Neural progenitor cell (in vitro differentiated cells): ENCODE data around the gene ARHGAP29. TPM values are rescaled to one million over a fixed set of nuclear protein-coding genes. Genes with fewer than 3 reads are reported as not detected.
A peak's percentile ranks its signal among the peaks of the same experiment; 100 is the strongest.

Source experiments
- DNase-seq: peaks from one replicate; pipeline ENCODE4 v3.0.0-alpha.2; 2016; ENCODE audit warnings: low spot score
- H2AFZ ChIP-seq: fragments of 200-600 bp; sonication (generic); replicated peaks from 2 replicates; pipeline ENCODE4 v1.6.1; 2016; ENCODE audit warnings: antibody characterized with exemption
- H3F3A ChIP-seq: fragments of 200-600 bp; sonication (generic); 2 replicates; pipeline ENCODE4 v1.6.1; 2016; ENCODE audit warnings: antibody characterized with exemption, low read depth
- H3K27ac ChIP-seq: fragments of 200-600 bp; sonication (generic); 2 replicates; pipeline ENCODE4 v1.5.1; 2016; ENCODE audit warnings: mild to moderate bottlenecking
- H3K27me3 ChIP-seq: fragments of 200-600 bp; sonication (generic); 2 replicates; pipeline ENCODE4 v1.6.1; 2016; ENCODE audit warnings: mild to moderate bottlenecking, moderate library complexity
- H3K36me3 ChIP-seq: fragments of 200-600 bp; sonication (generic); 2 replicates; pipeline ENCODE4 v1.5.1; 2016
- H3K4me1 ChIP-seq: fragments of 200-600 bp; sonication (generic); 2 replicates; pipeline ENCODE4 v1.6.1; 2016; ENCODE audit warnings: mixed run types
- H3K4me2 ChIP-seq: fragments of 200-600 bp; sonication (generic); 2 replicates; pipeline ENCODE4 v1.6.1; 2016
- H3K4me3 ChIP-seq: fragments of 200-600 bp; sonication (generic); 2 replicates; pipeline ENCODE4 v1.5.1; 2016
- H3K79me2 ChIP-seq: fragments of 200-600 bp; sonication (generic); 2 replicates; pipeline ENCODE4 v1.6.1; 2016; ENCODE audit warnings: low read depth
- H3K9ac ChIP-seq: fragments of 200-600 bp; sonication (generic); 2 replicates; pipeline ENCODE4 v1.6.1; 2016
- H3K9me3 ChIP-seq: fragments of 200-600 bp; sonication (generic); 2 replicates; pipeline ENCODE4 v1.5.1; 2016; ENCODE audit warnings: low read depth
- H4K20me1 ChIP-seq: fragments of 200-600 bp; sonication (generic); 2 replicates; pipeline ENCODE4 v1.6.1; 2016; ENCODE audit warnings: low read depth
- H3K27ac Mint-ChIP-seq: 3 replicates; pipeline ENCODE4 v1.8.0; 2021; ENCODE audit warnings: mixed read lengths
- H3K27me3 Mint-ChIP-seq: 2 replicates; pipeline ENCODE4 v1.8.0; 2022; ENCODE audit warnings: low read depth, mild to moderate bottlenecking, inconsistent platforms, moderate library complexity, mixed read lengths; ENCODE audit not compliant: insufficient read depth
- H3K36me3 Mint-ChIP-seq: 3 replicates; pipeline ENCODE4 v1.8.0; 2021; ENCODE audit warnings: mixed read lengths
- H3K4me1 Mint-ChIP-seq: 3 replicates; pipeline ENCODE4 v1.8.0; 2021; ENCODE audit warnings: mixed read lengths
- H3K4me3 Mint-ChIP-seq: 3 replicates; pipeline ENCODE4 v1.8.0; 2021; ENCODE audit warnings: mild to moderate bottlenecking, moderate library complexity, mixed read lengths
- H3K9me3 Mint-ChIP-seq: 3 replicates; pipeline ENCODE4 v1.8.0; 2020; ENCODE audit warnings: mixed read lengths
- EZH2 ChIP-seq: fragments of 200-600 bp; sonication (generic); IDR thresholded peaks from 2 replicates; pipeline ENCODE4 v1.6.1; 2017; ENCODE audit warnings: antibody characterized with exemption, mild to moderate bottlenecking, moderate library complexity
- EZH2phosphoT487 ChIP-seq: fragments of 200-600 bp; sonication (generic); IDR thresholded peaks from 2 replicates; pipeline ENCODE4 v1.6.1; 2017; ENCODE audit warnings: antibody characterized with exemption
- total RNA-seq: library from RNA; depleted of rRNA; stranded (reverse); fragments of >200 nt; gene quantifications from 2 replicates; pipeline ENCODE4 v1.2.3, GENCODE V29; 2015; ENCODE audit warnings: low replicate concordance
- TF ChIP-seq, protein P1 (sequence below): fragments of 200-600 bp; sonication (generic); IDR thresholded peaks from 2 replicates; pipeline ENCODE4 v1.5.1; 2017; ENCODE audit warnings: antibody characterized with exemption, mild to moderate bottlenecking

ARHGAP29 gene
- total RNA-seq, 1 donor from 2014 or later: 14.8 TPM

DNA sequence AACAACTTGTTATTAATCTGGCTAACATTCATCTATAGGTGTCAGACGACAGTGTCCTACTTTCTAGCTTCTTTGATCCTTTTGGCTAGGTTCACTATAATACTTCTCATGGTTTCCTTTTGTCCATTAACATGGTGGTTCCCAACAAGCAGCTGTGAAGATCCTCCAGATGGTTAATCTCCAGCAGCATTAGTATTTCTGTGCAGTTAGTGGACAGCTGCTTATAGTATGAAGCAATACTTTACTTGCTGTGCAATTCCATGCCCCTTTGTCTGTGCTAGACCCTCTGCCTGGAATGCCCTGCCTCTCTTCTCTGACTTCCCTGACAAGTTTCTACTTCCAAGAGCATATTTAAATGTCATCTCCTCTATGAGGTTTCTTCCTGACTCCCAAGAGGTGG, 41.7 kb upstream of the ARHGAP29 start:
- no peaks in the 10 kb centered on the region for H3K36me3 ChIP-seq
- H3K27ac ChIP-seq: no peak overlapping the region
- peaks cover 13% of the 10 kb centered on the region for H3K4me1 Mint-ChIP-seq
- H3K27me3 ChIP-seq: no peaks in the 10 kb centered on the region
- H4K20me1 ChIP-seq: no peaks in the 10 kb centered on the region
- H3K4me3 ChIP-seq: no peak overlapping the region
- H3K4me3 Mint-ChIP-seq: no peak overlapping the region
- no peaks in the 10 kb centered on the region for H3K9me3 Mint-ChIP-seq
- no peaks in the 10 kb centered on the region for H3K36me3 Mint-ChIP-seq
- H3K9me3 ChIP-seq: no peaks in the 10 kb centered on the region
- TF ChIP-seq EZH2 (no peak), EZH2phosphoT487 (no peak)
- TF ChIP-seq, protein P1, sequence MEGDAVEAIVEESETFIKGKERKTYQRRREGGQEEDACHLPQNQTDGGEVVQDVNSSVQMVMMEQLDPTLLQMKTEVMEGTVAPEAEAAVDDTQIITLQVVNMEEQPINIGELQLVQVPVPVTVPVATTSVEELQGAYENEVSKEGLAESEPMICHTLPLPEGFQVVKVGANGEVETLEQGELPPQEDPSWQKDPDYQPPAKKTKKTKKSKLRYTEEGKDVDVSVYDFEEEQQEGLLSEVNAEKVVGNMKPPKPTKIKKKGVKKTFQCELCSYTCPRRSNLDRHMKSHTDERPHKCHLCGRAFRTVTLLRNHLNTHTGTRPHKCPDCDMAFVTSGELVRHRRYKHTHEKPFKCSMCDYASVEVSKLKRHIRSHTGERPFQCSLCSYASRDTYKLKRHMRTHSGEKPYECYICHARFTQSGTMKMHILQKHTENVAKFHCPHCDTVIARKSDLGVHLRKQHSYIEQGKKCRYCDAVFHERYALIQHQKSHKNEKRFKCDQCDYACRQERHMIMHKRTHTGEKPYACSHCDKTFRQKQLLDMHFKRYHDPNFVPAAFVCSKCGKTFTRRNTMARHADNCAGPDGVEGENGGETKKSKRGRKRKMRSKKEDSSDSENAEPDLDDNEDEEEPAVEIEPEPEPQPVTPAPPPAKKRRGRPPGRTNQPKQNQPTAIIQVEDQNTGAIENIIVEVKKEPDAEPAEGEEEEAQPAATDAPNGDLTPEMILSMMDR: no peak
- H3K4me2 ChIP-seq: no peak overlapping the region
- H3K4me1 ChIP-seq: no peaks in the 10 kb centered on the region
- no peaks in the 10 kb centered on the region for H3K79me2 ChIP-seq
- no peak overlapping the region for H3K27ac Mint-ChIP-seq
- DNase-seq: no peak
- H3K27me3 Mint-ChIP-seq: peaks cover 4% of the 10 kb centered on the region
- H3F3A ChIP-seq: no peaks in the 10 kb centered on the region
- no peak overlapping the region for H3K9ac ChIP-seq
- H2AFZ ChIP-seq: no peak overlapping the region

DNA sequence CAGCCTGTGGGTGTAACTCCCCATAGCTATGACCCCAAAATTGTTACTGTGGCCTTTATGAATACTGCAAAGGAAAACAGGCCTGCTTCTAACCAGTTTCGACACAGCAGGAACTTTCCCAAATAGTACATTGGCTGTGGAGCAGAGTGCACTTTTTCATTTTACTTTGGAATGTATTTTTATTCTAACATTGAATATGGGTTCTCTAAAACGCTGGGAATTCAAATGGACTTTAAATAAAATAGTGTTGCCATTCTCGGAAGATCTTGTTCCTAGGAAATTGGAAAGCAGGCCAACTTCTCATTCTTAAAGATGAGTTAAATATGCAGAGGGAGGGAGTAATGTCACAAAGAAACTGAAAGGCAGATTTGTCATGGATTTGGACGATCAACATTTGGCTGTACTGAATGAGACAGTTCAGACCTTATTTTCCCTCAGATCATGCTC, 39.6 kb upstream of the ARHGAP29 start:
- no peaks in the 10 kb centered on the region for H3K9me3 ChIP-seq
- H4K20me1 ChIP-seq: no peaks in the 10 kb centered on the region
- Mint-ChIP-seq H3K27ac (peak overlapping the region; percentile 7), H3K4me3 (no peak overlapping the region), H3K36me3 (no peaks in the 10 kb centered on the region), H3K4me1 (peaks cover 13% of the 10 kb centered on the region), H3K9me3 (no peaks in the 10 kb centered on the region), H3K27me3 (peaks cover 4% of the 10 kb centered on the region)
- DNase-seq: no peak
- no peak overlapping the region for H3K27ac ChIP-seq
- no peaks in the 10 kb centered on the region for H3K4me1 ChIP-seq
- no peak overlapping the region for H3K9ac ChIP-seq
- no peak for TF ChIP-seq EZH2phosphoT487
- TF ChIP-seq, protein P1: no peak
- no peak for TF ChIP-seq EZH2
- no peaks in the 10 kb centered on the region for H3K27me3 ChIP-seq
- H3K36me3 ChIP-seq: no peaks in the 10 kb centered on the region
- no peak overlapping the region for H2AFZ ChIP-seq
- no peak overlapping the region for H3K4me2 ChIP-seq
- H3K4me3 ChIP-seq: no peak overlapping the region
- H3K79me2 ChIP-seq: no peaks in the 10 kb centered on the region
- H3F3A ChIP-seq: no peaks in the 10 kb centered on the region

DNA sequence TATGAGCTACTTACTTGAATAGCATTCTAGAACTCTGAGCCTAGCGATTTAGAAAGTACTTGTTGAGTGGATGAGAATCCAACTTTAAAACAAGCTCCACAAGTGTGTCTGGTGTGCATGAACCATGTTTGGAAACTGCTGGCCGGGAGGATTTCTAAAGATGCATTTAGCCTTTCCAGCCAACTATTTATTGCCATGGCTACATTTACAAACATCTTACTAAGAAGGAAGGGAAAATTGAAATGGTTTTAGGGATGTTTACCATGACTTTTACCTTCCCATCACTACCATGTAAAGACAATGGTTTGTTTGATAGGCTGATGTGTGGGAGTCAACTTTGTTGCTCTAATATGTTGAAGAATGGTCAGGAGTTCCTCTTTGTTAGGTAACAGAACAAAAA, 37.7 kb upstream of the ARHGAP29 start:
- Histone ChIP-seq H4K20me1 (no peaks in the 10 kb centered on the region), H3F3A (no peaks in the 10 kb centered on the region), H3K4me1 (no peaks in the 10 kb centered on the region), H3K27ac (no peak overlapping the region), H3K4me3 (no peak overlapping the region), H3K9me3 (no peaks in the 10 kb centered on the region), H3K27me3 (no peaks in the 10 kb centered on the region), H3K79me2 (no peaks in the 10 kb centered on the region), H2AFZ (no peak overlapping the region), H3K9ac (no peak overlapping the region), H3K4me2 (no peak overlapping the region), H3K36me3 (no peaks in the 10 kb centered on the region)
- DNase-seq: no peak
- Mint-ChIP-seq H3K4me3 (no peak overlapping the region), H3K4me1 (peaks cover 8% of the 10 kb centered on the region), H3K9me3 (no peaks in the 10 kb centered on the region), H3K27me3 (peaks cover 4% of the 10 kb centered on the region), H3K36me3 (no peaks in the 10 kb centered on the region), H3K27ac (no peak overlapping the region)
- TF ChIP-seq, protein P1: no peak
- no peak for TF ChIP-seq EZH2
- TF ChIP-seq EZH2phosphoT487: no peak

DNA sequence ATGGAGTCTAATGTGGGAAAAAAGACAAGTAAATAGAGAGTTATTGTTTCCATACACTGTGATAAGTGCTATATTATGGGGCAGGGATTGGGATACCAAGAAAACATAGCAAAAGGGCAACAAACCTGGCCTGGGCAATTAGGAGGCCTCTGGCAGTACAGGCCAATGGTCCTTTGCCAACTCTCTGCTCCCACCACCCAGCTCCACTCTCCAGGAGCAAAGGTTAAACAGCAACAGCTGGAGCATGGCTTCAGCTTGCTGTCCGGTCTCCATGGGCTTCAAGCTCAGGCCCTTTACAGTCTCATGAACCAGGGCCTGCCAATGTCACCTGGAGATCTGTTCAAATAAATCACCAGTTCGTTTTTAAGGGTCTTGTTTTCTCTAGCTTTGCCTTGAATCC, 37.2 kb upstream of the ARHGAP29 start:
- Mint-ChIP-seq H3K9me3 (no peaks in the 10 kb centered on the region), H3K4me3 (no peak overlapping the region), H3K27ac (no peak overlapping the region), H3K4me1 (peaks cover 8% of the 10 kb centered on the region), H3K27me3 (peaks cover 4% of the 10 kb centered on the region), H3K36me3 (no peaks in the 10 kb centered on the region)
- no peak overlapping the region for H3K9ac ChIP-seq
- no peaks in the 10 kb centered on the region for H4K20me1 ChIP-seq
- no peak for TF ChIP-seq EZH2
- TF ChIP-seq, protein P1: no peak
- TF ChIP-seq EZH2phosphoT487: no peak
- no peaks in the 10 kb centered on the region for H3K9me3 ChIP-seq
- no peaks in the 10 kb centered on the region for H3K79me2 ChIP-seq
- H3F3A ChIP-seq: no peaks in the 10 kb centered on the region
- H3K4me1 ChIP-seq: no peaks in the 10 kb centered on the region
- no peaks in the 10 kb centered on the region for H3K27me3 ChIP-seq
- H2AFZ ChIP-seq: no peak overlapping the region
- no peak for DNase-seq
- no peak overlapping the region for H3K4me2 ChIP-seq
- H3K36me3 ChIP-seq: no peaks in the 10 kb centered on the region
- H3K4me3 ChIP-seq: no peak overlapping the region
- no peak overlapping the region for H3K27ac ChIP-seq
